SU-DHL-6 (cell line): ENCODE data around the gene RPL28.

Experiments used
- CTCF ChIP-seq: fragments of 200-600 bp; sonication (generic); IDR thresholded peaks from one replicate; pipeline ENCODE4 v1.5.1; 2017; ENCODE audit warnings: antibody characterized with exemption, mild to moderate bottlenecking, low read length, moderate library complexity; ENCODE audit not compliant: insufficient read depth, poor library complexity, severe bottlenecking
- EZH2phosphoT487 ChIP-seq: fragments of 200-600 bp; sonication (generic), shearing (Covaris generic); conservative IDR thresholded peaks from 2 replicates; pipeline ENCODE4 v1.6.1; 2018; ENCODE audit warnings: mild to moderate bottlenecking, antibody characterized with exemption, low read length, moderate library complexity, mixed read lengths

- TF ChIP-seq CTCF (no peak), EZH2phosphoT487 (no peak)
Measured at GRCh38 chr19:55345101-55345817, 40.5 kb upstream of the RPL28 start.
